ENCODE measurements around the gene CHAT. TPM values are rescaled to one million over a fixed set of nuclear protein-coding genes. Genes with fewer than 3 reads are reported as not detected.

Gene CHAT
- total RNA-seq, 2 experiments from 2014 or later: not detected

DNA sequence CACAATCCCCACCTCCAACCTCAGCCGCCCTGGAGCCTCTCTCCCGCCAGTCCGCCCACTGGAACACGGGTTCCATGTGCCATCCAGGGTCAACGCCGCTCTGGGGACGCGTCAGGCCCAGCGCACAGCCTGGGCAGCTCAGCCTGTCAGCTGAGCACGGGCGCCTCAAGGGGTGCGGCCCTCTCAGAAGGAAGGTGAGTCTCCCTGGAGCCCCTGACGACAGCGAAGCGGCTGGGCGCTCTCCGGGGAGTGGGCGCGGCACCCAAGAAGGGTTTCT lies 4.9 kb upstream of the CHAT start:
- no peak overlapping the region for H3K4me3 Mint-ChIP-seq
- no peaks in the 10 kb centered on the region for H3K36me3 Mint-ChIP-seq (ENCODE audit: low read depth)
- no peak overlapping the region for H3K27ac Mint-ChIP-seq
- no peak for DNase-seq
- CTCF ChIA-PET: no interaction called here
- H3K27me3 Mint-ChIP-seq: peaks cover 85% of the 10 kb centered on the region
- H3K9me3 Mint-ChIP-seq: no peaks in the 10 kb centered on the region
- peaks cover 60 to 62% of the 10 kb centered on the region in 2 experiments for H3K27me3 ChIP-seq (ENCODE audit: control insufficient read depth in 1 of 2, insufficient read depth in 2 of 2, low read length in 2 of 2)
- peaks cover 5% of the 10 kb centered on the region for H3K4me1 ChIP-seq (ENCODE audit: insufficient read depth, low read length)
- intact Hi-C loops (cut with DNase I, micrococcal nuclease): no loop called here
- peaks cover 13% of the 10 kb centered on the region for H3K4me1 Mint-ChIP-seq (ENCODE audit: low read depth)
- no peak overlapping the region for H3K27ac ChIP-seq (ENCODE audit: low read depth in 1 of 2, low read length in 2 of 2)
- no peak overlapping the region for H3K4me3 ChIP-seq (ENCODE audit: low read length)
- H3K9me3 ChIP-seq (ENCODE audit: control insufficient read depth in 1 of 2, insufficient read depth in 1 of 2, low read length in 2 of 2): peaks cover 0 to 56% of the 10 kb centered on the region in 2 experiments
- TF ChIP-seq CTCF (IDR thresholded peaks at IDR 0.05): no peak
- no peaks in the 10 kb centered on the region for H3K36me3 ChIP-seq (ENCODE audit: insufficient read depth, low read length)
- POLR2A ChIA-PET: no interaction called here
- no peak for ATAC-seq (ENCODE audit: poor library complexity)

DNA sequence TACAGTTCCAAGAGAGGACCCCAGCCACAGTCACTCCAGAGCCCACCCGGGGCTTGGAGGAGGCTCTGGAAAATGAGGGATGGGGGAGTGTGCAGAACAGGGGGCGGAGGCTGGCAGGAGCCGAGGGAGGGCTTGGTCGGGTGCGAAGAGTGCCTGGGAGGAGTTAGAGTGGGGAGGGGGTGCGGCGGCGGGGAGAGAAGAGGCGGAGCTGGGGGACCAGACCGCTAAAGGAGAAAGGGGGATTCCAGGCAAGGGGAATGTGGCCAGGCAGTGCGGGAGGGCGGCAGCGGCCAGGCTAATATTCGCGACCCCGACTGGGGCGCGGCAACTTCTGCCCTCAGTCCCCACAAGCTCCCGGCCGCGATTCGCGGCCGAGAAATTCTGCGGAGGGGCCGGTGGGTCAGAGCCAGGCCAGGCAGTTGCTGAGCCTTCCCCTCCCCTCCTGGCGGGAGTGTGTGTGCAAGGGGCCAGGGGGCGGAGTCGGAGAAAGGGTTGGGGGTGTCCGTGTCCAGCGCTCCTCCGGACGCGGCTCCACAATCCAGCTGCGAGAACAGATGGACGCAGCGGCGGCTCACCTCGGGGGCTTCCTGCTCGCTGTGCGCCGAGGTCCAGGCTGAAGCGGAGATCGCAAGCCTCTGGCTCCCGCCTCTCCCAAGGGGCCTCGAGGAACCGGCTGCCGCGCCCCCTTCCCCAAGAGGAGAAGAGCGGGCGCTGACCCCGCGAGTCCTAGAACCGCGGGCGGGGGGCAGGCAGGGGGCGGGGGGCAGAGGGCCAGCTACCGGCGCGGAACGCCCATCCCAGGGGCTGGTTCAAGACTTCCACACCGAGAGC lies 4.3 kb upstream of the CHAT start:
- H3K9me3 Mint-ChIP-seq: no peaks in the 10 kb centered on the region
- Histone ChIP-seq H3K36me3 (ENCODE audit: insufficient read depth, low read length) (no peaks in the 10 kb centered on the region), H3K4me1 (ENCODE audit: insufficient read depth, low read length) (peaks cover 7% of the 10 kb centered on the region), H3K27ac (ENCODE audit: low read depth in 1 of 2, low read length in 2 of 2) (no peak overlapping the region), H3K4me3 (ENCODE audit: low read length) (no peak overlapping the region), H3K27me3 (ENCODE audit: control insufficient read depth in 1 of 2, insufficient read depth in 2 of 2, low read length in 2 of 2) (peaks cover 60 to 67% of the 10 kb centered on the region in 2 experiments), H3K9me3 (ENCODE audit: control insufficient read depth in 1 of 2, insufficient read depth in 1 of 2, low read length in 2 of 2) (peaks cover 0 to 59% of the 10 kb centered on the region in 2 experiments)
- peaks cover 13% of the 10 kb centered on the region for H3K4me1 Mint-ChIP-seq (ENCODE audit: low read depth)
- intact Hi-C loops (cut with DNase I, micrococcal nuclease): no loop called here
- no peak overlapping the region for H3K4me3 Mint-ChIP-seq
- no peak overlapping the region for H3K27ac Mint-ChIP-seq
- ChIA-PET CTCF (no interaction called here), POLR2A (no interaction called here)
- DNase-seq: no peak
- H3K27me3 Mint-ChIP-seq: peaks cover 82% of the 10 kb centered on the region
- no peak for ATAC-seq (ENCODE audit: poor library complexity)
- H3K36me3 Mint-ChIP-seq (ENCODE audit: low read depth): no peaks in the 10 kb centered on the region
- no peak for TF ChIP-seq CTCF (IDR thresholded peaks at IDR 0.05)

GRCh38 chr10:49610114-49610457 lies 3.8 kb upstream of the CHAT start, which contains the start of gene SLC18A3:
Gene SLC18A3 (plus strand): TSS chr10:49610310. CDS start chr10:49610741, 431 bp downstream.
- Mint-ChIP-seq H3K4me1 (ENCODE audit: low read depth) (peaks cover 13% of the 10 kb centered on the region), H3K27me3 (peaks cover 81% of the 10 kb centered on the region), H3K4me3 (no peak within 1 kb of the TSS), H3K36me3 (ENCODE audit: low read depth) (no peaks in the 10 kb centered on the region), H3K9me3 (no peaks in the 10 kb centered on the region), H3K27ac (no peak within 1 kb of the TSS)
- Histone ChIP-seq H3K9me3 (ENCODE audit: control insufficient read depth in 1 of 2, insufficient read depth in 1 of 2, low read length in 2 of 2) (peaks cover 0 to 62% of the 10 kb centered on the region in 2 experiments), H3K4me1 (ENCODE audit: insufficient read depth, low read length) (peaks cover 10% of the 10 kb centered on the region), H3K4me3 (ENCODE audit: low read length) (no peak within 1 kb of the TSS), H3K27ac (ENCODE audit: low read depth in 1 of 2, low read length in 2 of 2) (no peak within 1 kb of the TSS), H3K36me3 (ENCODE audit: insufficient read depth, low read length) (no peaks in the 10 kb centered on the region), H3K27me3 (ENCODE audit: control insufficient read depth in 1 of 2, insufficient read depth in 2 of 2, low read length in 2 of 2) (peaks cover 65 to 72% of the 10 kb centered on the region in 2 experiments)
- intact Hi-C loops (cut with DNase I, micrococcal nuclease): no loop called here
- no peak for DNase-seq
- no peak for TF ChIP-seq CTCF (IDR thresholded peaks at IDR 0.05)
- ChIA-PET POLR2A (no interaction called here), CTCF (no interaction called here)
- ATAC-seq (ENCODE audit: poor library complexity): no peak

Data from CD4-positive, alpha-beta T cell (primary cell).